Measurements from ENCODE around the gene RAI14.

RAI14 gene

GRCh38 chr5:34610546-34610945 is 45.6 kb upstream of the RAI14 start:
- H2BK12ac ChIP-seq (ENCODE audit: low read length), result no peak overlapping the region
- no peak for DNase-seq
- no peak overlapping the region for H3K14ac ChIP-seq (ENCODE audit: low read length)
- H3K4me1 ChIP-seq (ENCODE audit: control insufficient read depth in 1 of 2, insufficient read depth in 2 of 2, low read length in 2 of 2), result no peaks in the 10 kb centered on the region
- H3K4me3 ChIP-seq (ENCODE audit: low read depth, low read length), result no peak overlapping the region
- H3K4ac ChIP-seq (ENCODE audit: low read depth, low read length), result no peak overlapping the region
- no peak overlapping the region for H2BK120ac ChIP-seq (ENCODE audit: insufficient read depth, low read length, poor library complexity)
- H4K8ac ChIP-seq (ENCODE audit: low read depth, low read length), result no peak overlapping the region
- H3K27ac ChIP-seq (ENCODE audit: low read depth, low read length), result no peak overlapping the region
- H3K36me3 ChIP-seq (ENCODE audit: control insufficient read depth in 1 of 2, insufficient read depth in 2 of 2, low read length in 2 of 2), result no peaks in the 10 kb centered on the region
- no peak overlapping the region for H4K91ac ChIP-seq (ENCODE audit: low read depth, low read length)
- H3K18ac ChIP-seq (ENCODE audit: low read length), result no peak overlapping the region
- H3K79me2 ChIP-seq (ENCODE audit: control insufficient read depth, insufficient read depth, low read length, poor library complexity), result no peaks in the 10 kb centered on the region
- H2AFZ ChIP-seq (ENCODE audit: insufficient read depth, low read length, poor library complexity), result no peak overlapping the region
- no peak overlapping the region for H3K23ac ChIP-seq (ENCODE audit: low read length)
- H4K12ac ChIP-seq (ENCODE audit: low read depth, low read length), result no peak overlapping the region
- H3K79me1 ChIP-seq (ENCODE audit: low read length), result no peaks in the 10 kb centered on the region
- H3K27me3 ChIP-seq (ENCODE audit: insufficient read depth, low read length), result no peaks in the 10 kb centered on the region
- no peak overlapping the region for H2BK5ac ChIP-seq (ENCODE audit: low read depth, low read length, poor library complexity)
- no peak overlapping the region for H2AK5ac ChIP-seq (ENCODE audit: low read length)
- no peaks in the 10 kb centered on the region for H3K9me3 ChIP-seq (ENCODE audit: insufficient read depth, low read depth, low read length)
- H3K4me2 ChIP-seq (ENCODE audit: low read length), result no peak overlapping the region
- no peak overlapping the region for H3K9ac ChIP-seq (ENCODE audit: low read length)

- no peak overlapping the region for H3K14ac ChIP-seq (ENCODE audit: low read length)
- H2BK5ac ChIP-seq (ENCODE audit: low read depth, low read length, poor library complexity), result no peak overlapping the region
- H4K12ac ChIP-seq (ENCODE audit: low read depth, low read length), result no peak overlapping the region
- no peak overlapping the region for H3K4me3 ChIP-seq (ENCODE audit: low read depth, low read length)
- no peaks in the 10 kb centered on the region for H3K9me3 ChIP-seq (ENCODE audit: insufficient read depth, low read depth, low read length)
- H4K8ac ChIP-seq (ENCODE audit: low read depth, low read length), result no peak overlapping the region
- no peak overlapping the region for H2BK12ac ChIP-seq (ENCODE audit: low read length)
- no CpG with 5 or more reads among the region's 9 CpGs for WGBS (ENCODE audit: extremely low coverage, insufficient coverage, insufficient read length)
- no peaks in the 10 kb centered on the region for H3K79me2 ChIP-seq (ENCODE audit: control insufficient read depth, insufficient read depth, low read length, poor library complexity)
- no peaks in the 10 kb centered on the region for H3K79me1 ChIP-seq (ENCODE audit: low read length)
- no peaks in the 10 kb centered on the region for H3K27me3 ChIP-seq (ENCODE audit: insufficient read depth, low read length)
- no peak overlapping the region for H3K27ac ChIP-seq (ENCODE audit: low read depth, low read length)
- no peak overlapping the region for H3K4ac ChIP-seq (ENCODE audit: low read depth, low read length)
- no peak overlapping the region for H3K4me2 ChIP-seq (ENCODE audit: low read length)
- no peaks in the 10 kb centered on the region for H3K36me3 ChIP-seq (ENCODE audit: control insufficient read depth in 1 of 2, insufficient read depth in 2 of 2, low read length in 2 of 2)
- H2AFZ ChIP-seq (ENCODE audit: insufficient read depth, low read length, poor library complexity), result no peak overlapping the region
- no peak for DNase-seq
- H2AK5ac ChIP-seq (ENCODE audit: low read length), result no peak overlapping the region
- no peak overlapping the region for H3K18ac ChIP-seq (ENCODE audit: low read length)
- H3K23ac ChIP-seq (ENCODE audit: low read length), result no peak overlapping the region
- no peak overlapping the region for H2BK120ac ChIP-seq (ENCODE audit: insufficient read depth, low read length, poor library complexity)
- H3K9ac ChIP-seq (ENCODE audit: low read length), result no peak overlapping the region
- H3K4me1 ChIP-seq (ENCODE audit: control insufficient read depth in 1 of 2, insufficient read depth in 2 of 2, low read length in 2 of 2), result no peaks in the 10 kb centered on the region
- H4K91ac ChIP-seq (ENCODE audit: low read depth, low read length), result no peak overlapping the region
These were observed 44.4 kb upstream of the RAI14 start for GRCh38 chr5:34611464-34612415.

- H3K4me3 ChIP-seq (ENCODE audit: low read depth, low read length), result no peak overlapping the region
- no peak overlapping the region for H4K91ac ChIP-seq (ENCODE audit: low read depth, low read length)
- no peak overlapping the region for H3K14ac ChIP-seq (ENCODE audit: low read length)
- H3K9ac ChIP-seq (ENCODE audit: low read length), result no peak overlapping the region
- no peak overlapping the region for H3K18ac ChIP-seq (ENCODE audit: low read length)
- H3K4me1 ChIP-seq (ENCODE audit: control insufficient read depth in 1 of 2, insufficient read depth in 2 of 2, low read length in 2 of 2), result no peaks in the 10 kb centered on the region
- DNase-seq, result no peak
- no peak overlapping the region for H4K12ac ChIP-seq (ENCODE audit: low read depth, low read length)
- no peaks in the 10 kb centered on the region for H3K9me3 ChIP-seq (ENCODE audit: insufficient read depth, low read depth, low read length)
- H2AFZ ChIP-seq (ENCODE audit: insufficient read depth, low read length, poor library complexity), result no peak overlapping the region
- no peak overlapping the region for H4K8ac ChIP-seq (ENCODE audit: low read depth, low read length)
- WGBS (ENCODE audit: extremely low coverage, insufficient coverage, insufficient read length), result no CpG with 5 or more reads among the region's 1 CpG
- no peak overlapping the region for H3K4ac ChIP-seq (ENCODE audit: low read depth, low read length)
- no peaks in the 10 kb centered on the region for H3K27me3 ChIP-seq (ENCODE audit: insufficient read depth, low read length)
- H3K79me2 ChIP-seq (ENCODE audit: control insufficient read depth, insufficient read depth, low read length, poor library complexity), result no peaks in the 10 kb centered on the region
- no peaks in the 10 kb centered on the region for H3K79me1 ChIP-seq (ENCODE audit: low read length)
- H3K27ac ChIP-seq (ENCODE audit: low read depth, low read length), result no peak overlapping the region
- H3K23ac ChIP-seq (ENCODE audit: low read length), result no peak overlapping the region
- H2BK12ac ChIP-seq (ENCODE audit: low read length), result no peak overlapping the region
- H2BK120ac ChIP-seq (ENCODE audit: insufficient read depth, low read length, poor library complexity), result no peak overlapping the region
- H2AK5ac ChIP-seq (ENCODE audit: low read length), result no peak overlapping the region
- no peak overlapping the region for H2BK5ac ChIP-seq (ENCODE audit: low read depth, low read length, poor library complexity)
- no peaks in the 10 kb centered on the region for H3K36me3 ChIP-seq (ENCODE audit: control insufficient read depth in 1 of 2, insufficient read depth in 2 of 2, low read length in 2 of 2)
- no peak overlapping the region for H3K4me2 ChIP-seq (ENCODE audit: low read length)
These were observed 39.5 kb upstream of the RAI14 start for GRCh38 chr5:34616651-34617050.

GRCh38 chr5:34618371-34619065 is 37.6 kb upstream of the RAI14 start:
- no peak overlapping the region for H3K14ac ChIP-seq (ENCODE audit: low read length)
- H3K79me2 ChIP-seq (ENCODE audit: control insufficient read depth, insufficient read depth, low read length, poor library complexity), result no peaks in the 10 kb centered on the region
- no peak overlapping the region for H3K23ac ChIP-seq (ENCODE audit: low read length)
- H3K27ac ChIP-seq (ENCODE audit: low read depth, low read length), result no peak overlapping the region
- H3K79me1 ChIP-seq (ENCODE audit: low read length), result no peaks in the 10 kb centered on the region
- H4K12ac ChIP-seq (ENCODE audit: low read depth, low read length), result no peak overlapping the region
- no peak overlapping the region for H2AK5ac ChIP-seq (ENCODE audit: low read length)
- H2BK12ac ChIP-seq (ENCODE audit: low read length), result no peak overlapping the region
- no CpG with 5 or more reads among the region's 4 CpGs for WGBS (ENCODE audit: extremely low coverage, insufficient coverage, insufficient read length)
- no peak overlapping the region for H4K91ac ChIP-seq (ENCODE audit: low read depth, low read length)
- H2BK120ac ChIP-seq (ENCODE audit: insufficient read depth, low read length, poor library complexity), result no peak overlapping the region
- no peak overlapping the region for H4K8ac ChIP-seq (ENCODE audit: low read depth, low read length)
- no peak overlapping the region for H2BK5ac ChIP-seq (ENCODE audit: low read depth, low read length, poor library complexity)
- no peak for DNase-seq
- no peak overlapping the region for H3K4me2 ChIP-seq (ENCODE audit: low read length)
- no peaks in the 10 kb centered on the region for H3K36me3 ChIP-seq (ENCODE audit: control insufficient read depth in 1 of 2, insufficient read depth in 2 of 2, low read length in 2 of 2)
- no peak overlapping the region for H3K18ac ChIP-seq (ENCODE audit: low read length)
- no peak overlapping the region for H2AFZ ChIP-seq (ENCODE audit: insufficient read depth, low read length, poor library complexity)
- no peaks in the 10 kb centered on the region for H3K4me1 ChIP-seq (ENCODE audit: control insufficient read depth in 1 of 2, insufficient read depth in 2 of 2, low read length in 2 of 2)
- H3K4ac ChIP-seq (ENCODE audit: low read depth, low read length), result no peak overlapping the region
- H3K4me3 ChIP-seq (ENCODE audit: low read depth, low read length), result no peak overlapping the region
- H3K9ac ChIP-seq (ENCODE audit: low read length), result no peak overlapping the region
- H3K27me3 ChIP-seq (ENCODE audit: insufficient read depth, low read length), result no peaks in the 10 kb centered on the region
- H3K9me3 ChIP-seq (ENCODE audit: insufficient read depth, low read depth, low read length), result no peaks in the 10 kb centered on the region

All from trophoblast cell (in vitro differentiated cells and primary cell).